Measurements from ENCODE around the gene NLRP3. TPM values are rescaled to one million over a fixed set of nuclear protein-coding genes. Genes with fewer than 3 reads are reported as not detected.
"Not testable (repeated sequence)": the region's sequence is repeated elsewhere in the genome, so short reads cannot be mapped to it uniquely, and the experiment has no call there.

NLRP3 gene
- total RNA-seq, 1 donor from 2014 or later: not detected

DNA sequence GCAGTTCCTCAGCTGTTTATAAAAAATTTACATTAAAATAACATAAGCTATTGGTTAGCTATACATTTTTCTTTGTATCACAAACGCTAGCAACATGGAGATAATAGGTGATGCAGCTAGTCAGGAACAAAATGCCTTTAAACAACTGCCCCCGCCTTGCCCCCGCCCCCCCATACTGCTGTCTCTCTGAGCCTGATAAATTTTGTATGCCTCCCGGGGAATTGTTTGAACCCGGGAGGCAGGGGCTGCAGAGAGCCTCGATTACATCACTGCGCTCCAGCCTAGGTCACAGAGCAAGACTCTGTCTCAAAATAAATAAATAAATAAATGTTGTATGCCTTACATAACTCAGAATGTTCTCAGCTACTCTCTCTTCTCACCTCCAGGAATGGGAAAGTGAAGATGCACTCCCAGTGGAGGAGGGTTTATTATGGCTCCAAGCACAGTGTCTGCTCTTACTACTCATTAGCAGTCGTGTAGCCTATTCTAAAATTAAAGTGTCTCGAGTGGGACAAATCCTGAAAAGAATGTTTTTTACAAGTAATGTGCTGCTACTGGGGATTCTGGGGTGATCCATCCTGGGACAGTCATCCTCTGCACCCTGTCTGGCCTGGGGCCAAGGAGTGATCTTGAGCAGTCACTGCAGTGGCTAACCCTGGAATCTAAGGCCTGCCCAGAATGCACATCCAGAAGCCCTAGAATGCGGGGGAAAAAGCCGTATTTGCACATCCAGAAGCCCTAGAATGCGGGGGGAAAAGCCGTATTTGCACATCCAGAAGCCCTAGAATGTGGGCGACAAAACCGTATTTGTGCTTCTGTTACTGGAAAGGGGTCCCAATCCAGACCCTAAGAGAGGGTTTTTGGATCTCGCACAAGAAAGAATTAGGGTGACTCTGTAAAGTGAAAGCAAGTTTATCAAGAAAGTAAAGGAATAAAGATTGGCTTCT is 44.9 kb upstream of the NLRP3 start:
- H3K9me3 Mint-ChIP-seq (ENCODE audit: low read depth): peaks cover 3% of the 10 kb centered on the region
- no peak for TF ChIP-seq CTCF (IDR thresholded peaks at IDR 0.05; ENCODE audit: unreplicated experiment)
- H3K27me3 Mint-ChIP-seq: peaks cover 23% of the 10 kb centered on the region
- H3K36me3 Mint-ChIP-seq (ENCODE audit: insufficient read depth): no peaks in the 10 kb centered on the region
- H3K4me1 Mint-ChIP-seq (ENCODE audit: low read depth): peaks cover 4% of the 10 kb centered on the region
- DNase-seq (ENCODE audit: low spot score, unreplicated experiment): no peak
- H3K4me3 Mint-ChIP-seq (ENCODE audit: low read depth): no peak overlapping the region
- no peak overlapping the region for H3K27ac Mint-ChIP-seq

- Mint-ChIP-seq H3K4me3 (ENCODE audit: low read depth) (no peak overlapping the region), H3K27ac (no peak overlapping the region), H3K9me3 (ENCODE audit: low read depth) (peaks cover 3% of the 10 kb centered on the region), H3K27me3 (peaks cover 28% of the 10 kb centered on the region), H3K4me1 (ENCODE audit: low read depth) (peaks cover 4% of the 10 kb centered on the region), H3K36me3 (ENCODE audit: insufficient read depth) (no peaks in the 10 kb centered on the region)
- DNase-seq (ENCODE audit: low spot score, unreplicated experiment): no peak
- no peak for TF ChIP-seq CTCF (IDR thresholded peaks at IDR 0.05; ENCODE audit: unreplicated experiment)
Observed at GRCh38 chr1:247371801-247372259, 44.1 kb upstream of the NLRP3 start.

DNA sequence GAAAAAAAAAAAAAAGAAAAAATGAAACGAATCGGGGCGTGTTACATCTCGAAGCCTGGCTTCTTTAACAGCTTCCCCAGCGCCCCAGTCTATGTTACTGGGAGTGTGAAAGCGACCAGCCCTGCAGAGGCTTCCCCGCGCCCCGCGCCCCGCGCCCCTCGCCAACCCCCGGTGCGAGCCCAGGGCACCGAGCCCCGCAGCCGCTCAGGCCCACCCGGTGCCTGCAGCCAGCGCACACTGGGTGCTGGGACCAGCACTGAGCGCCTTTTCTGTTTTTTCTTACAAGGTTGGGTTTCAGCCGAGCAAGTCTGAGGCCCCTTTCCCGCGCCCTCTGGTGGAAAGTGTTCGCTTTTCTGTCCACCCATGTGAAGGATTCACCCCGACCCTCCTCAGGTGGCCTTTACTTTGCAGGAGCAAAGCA is 42.2 kb upstream of the NLRP3 start:
- H3K4me3 Mint-ChIP-seq (ENCODE audit: low read depth): no peak overlapping the region
- TF ChIP-seq CTCF (IDR thresholded peaks at IDR 0.05; ENCODE audit: unreplicated experiment): peak; percentile 66
- H3K27me3 Mint-ChIP-seq: peaks cover 31% of the 10 kb centered on the region
- peak; percentile 47 for DNase-seq (ENCODE audit: low spot score, unreplicated experiment)
- no peak overlapping the region for H3K27ac Mint-ChIP-seq
- H3K36me3 Mint-ChIP-seq (ENCODE audit: insufficient read depth): no peaks in the 10 kb centered on the region
- H3K9me3 Mint-ChIP-seq (ENCODE audit: low read depth): peaks cover 3% of the 10 kb centered on the region
- peaks cover 3% of the 10 kb centered on the region for H3K4me1 Mint-ChIP-seq (ENCODE audit: low read depth)

- H3K9me3 Mint-ChIP-seq (ENCODE audit: low read depth); H3K4me1 Mint-ChIP-seq (ENCODE audit: low read depth); H3K4me3 Mint-ChIP-seq (ENCODE audit: low read depth); H3K27ac Mint-ChIP-seq; DNase-seq (ENCODE audit: low spot score, unreplicated experiment); H3K36me3 Mint-ChIP-seq (ENCODE audit: insufficient read depth): not testable (repeated sequence)
- peaks cover 31% of the 10 kb centered on the region for H3K27me3 Mint-ChIP-seq
Observed at GRCh38 chr1:247374651-247375334, 41.2 kb upstream of the NLRP3 start.

- H3K4me3 Mint-ChIP-seq (ENCODE audit: low read depth): no peak overlapping the region
- no peak for DNase-seq (ENCODE audit: low spot score, unreplicated experiment)
- TF ChIP-seq CTCF (IDR thresholded peaks at IDR 0.05; ENCODE audit: unreplicated experiment): no peak
Observed at GRCh38 chr1:247375747-247376146, 40.2 kb upstream of the NLRP3 start.

More at GRCh38 chr1:247375747-247376146, 40.2 kb upstream of the NLRP3 start:
- Mint-ChIP-seq H3K4me1 (ENCODE audit: low read depth) (no peaks in the 10 kb centered on the region), H3K36me3 (ENCODE audit: insufficient read depth) (no peaks in the 10 kb centered on the region), H3K9me3 (ENCODE audit: low read depth) (peaks cover 6% of the 10 kb centered on the region), H3K27me3 (peaks cover 31% of the 10 kb centered on the region), H3K27ac (no peak overlapping the region)
